Activated CD8-positive, alpha-beta memory T cell treated with anti-CD3 and anti-CD28 coated beads, Interleukin-2, amount 10 ng/mL, durations not matched to agents 7 days and 5 days (primary cell): ENCODE results near the gene KLHL1. TPM values are rescaled to one million over a fixed set of nuclear protein-coding genes. Genes with fewer than 3 reads are reported as not detected.

Experiments used
- ATAC-seq: fragments of 150-1000 bp; cut with Tn5 transposase; one replicate; pipeline ENCODE4 v1.10.0; 2021; ENCODE audit warnings: moderate library complexity
- CTCF ChIA-PET: fragments of 350-600 bp; sonication (Branson Sonifier 250); formaldehyde crosslinking; loops from one replicate; lab custom pipeline; 2021; ENCODE audit warnings: antibody characterized with exemption; lab: Charles Lee
- DNase-seq: peaks from one replicate; pipeline ENCODE4 v3.0.0-alpha.2; 2020
- H3K27ac Mint-ChIP-seq: one replicate; pipeline ENCODE4 v1.8.0; 2021; ENCODE audit warnings: mild to moderate bottlenecking, mixed read lengths
- H3K27me3 Mint-ChIP-seq: one replicate; pipeline ENCODE4 v1.8.0; 2021; ENCODE audit warnings: mixed read lengths
- H3K36me3 Mint-ChIP-seq: one replicate; pipeline ENCODE4 v1.8.0; 2021; ENCODE audit warnings: mild to moderate bottlenecking, mixed read lengths
- H3K4me1 Mint-ChIP-seq: one replicate; pipeline ENCODE4 v1.8.0; 2021; ENCODE audit warnings: mixed read lengths
- H3K4me3 Mint-ChIP-seq: one replicate; pipeline ENCODE4 v1.8.0; 2021; ENCODE audit warnings: mild to moderate bottlenecking, moderate library complexity, mixed read lengths
- H3K9me3 Mint-ChIP-seq: one replicate; pipeline ENCODE4 v1.8.0; 2022; ENCODE audit warnings: low read depth, mixed read lengths
- total RNA-seq, 2 experiments: library from RNA; stranded (reverse); gene quantifications; one replicate each; pipeline ENCODE4 v1.2.3, GENCODE V29; 2021

The KLHL1 gene
- total RNA-seq, 2 experiments from 2014 or later: not detected

DNA sequence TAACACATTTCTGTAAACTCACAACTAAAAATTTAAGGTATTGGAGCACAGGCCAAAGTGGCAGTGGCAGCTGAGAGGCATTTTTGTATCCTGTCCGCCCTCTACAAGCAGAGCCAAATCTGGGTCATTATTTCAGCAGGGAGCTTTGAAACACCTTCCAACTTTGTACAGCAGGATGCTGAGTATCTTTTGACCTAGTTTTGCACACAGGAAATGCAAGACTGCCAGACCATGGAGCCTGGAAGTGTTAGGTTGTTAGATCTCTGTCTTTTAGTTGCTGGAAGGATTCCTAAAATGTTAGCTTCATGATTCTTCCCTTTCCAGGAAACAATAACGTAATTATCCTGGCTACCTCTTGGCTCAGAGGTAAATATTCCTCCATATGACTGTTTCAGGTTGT lies 149.2 kb downstream of the KLHL1 start:
- peaks cover 2% of the 10 kb centered on the region for H3K9me3 Mint-ChIP-seq
- H3K27me3 Mint-ChIP-seq: no peaks in the 10 kb centered on the region
- H3K27ac Mint-ChIP-seq: no peak overlapping the region
- H3K36me3 Mint-ChIP-seq: no peaks in the 10 kb centered on the region
- H3K4me1 Mint-ChIP-seq: no peaks in the 10 kb centered on the region
- no peak overlapping the region for H3K4me3 Mint-ChIP-seq
- CTCF ChIA-PET: no interaction called here
- no peak for ATAC-seq
- no peak for DNase-seq

DNA sequence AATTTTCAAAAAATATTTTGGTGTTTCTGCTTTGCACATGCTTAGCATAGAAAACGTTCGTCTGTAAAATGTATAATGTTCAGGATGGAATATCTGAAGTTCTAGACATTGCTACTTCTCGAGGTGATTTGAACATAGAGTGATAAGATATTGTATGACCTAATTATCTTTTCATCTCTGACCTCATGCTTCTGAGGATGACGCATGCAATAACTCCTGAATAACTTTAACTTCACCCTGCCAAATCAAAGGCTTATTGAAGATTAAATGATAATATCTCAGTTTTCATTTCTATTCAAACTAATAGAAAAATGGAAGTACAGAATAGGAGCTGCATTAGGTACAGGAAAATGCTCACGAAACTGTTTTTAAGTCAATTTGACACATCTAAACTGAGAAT lies 151.4 kb downstream of the KLHL1 start:
- no peak overlapping the region for H3K4me3 Mint-ChIP-seq
- no peak overlapping the region for H3K27ac Mint-ChIP-seq
- no peaks in the 10 kb centered on the region for H3K36me3 Mint-ChIP-seq
- no peak for DNase-seq
- no peaks in the 10 kb centered on the region for H3K4me1 Mint-ChIP-seq
- H3K27me3 Mint-ChIP-seq: no peaks in the 10 kb centered on the region
- ATAC-seq: no peak
- peaks cover 2% of the 10 kb centered on the region for H3K9me3 Mint-ChIP-seq
- CTCF ChIA-PET: no interaction called here

DNA sequence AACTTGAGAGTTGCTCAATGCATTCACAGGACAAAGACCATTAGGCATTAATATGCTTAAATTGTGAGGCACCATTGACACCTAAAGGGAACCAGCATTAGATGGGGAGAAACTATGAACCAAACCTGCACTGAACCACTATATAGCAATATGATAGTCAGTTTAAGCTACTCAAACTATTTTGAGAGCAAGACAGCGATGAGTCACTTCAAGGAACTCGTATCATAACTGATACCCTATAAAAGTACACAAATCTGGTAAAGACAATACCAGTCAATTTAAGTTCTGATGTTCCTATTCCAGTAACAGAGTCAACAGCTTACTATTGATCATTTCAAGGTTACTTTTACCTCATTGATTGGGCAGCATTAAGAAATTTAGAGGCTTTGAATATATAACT lies 151.9 kb downstream of the KLHL1 start:
- H3K27me3 Mint-ChIP-seq: no peaks in the 10 kb centered on the region

DNA sequence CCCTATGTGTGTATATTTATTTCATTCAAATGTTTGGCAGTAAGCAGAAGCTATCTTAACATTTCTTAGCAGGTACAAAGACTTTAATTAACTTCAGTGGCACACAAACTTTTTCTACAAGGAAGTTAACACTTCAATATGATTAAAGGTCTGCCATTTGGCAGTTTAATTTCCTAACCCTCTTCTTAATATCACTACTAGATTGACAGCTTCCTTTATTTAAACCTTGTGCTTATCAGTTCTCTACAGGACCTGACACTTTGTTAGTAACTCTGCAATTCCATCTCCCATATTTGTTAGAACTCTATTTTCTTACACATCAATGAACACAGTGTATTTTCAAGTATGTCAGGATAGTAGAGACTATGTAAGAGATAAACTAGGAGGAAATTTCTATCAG lies 153.0 kb downstream of the KLHL1 start:
- H3K4me3 Mint-ChIP-seq: no peak overlapping the region
- H3K27ac Mint-ChIP-seq: no peak overlapping the region
- no peak for DNase-seq
- no peak for ATAC-seq
- no peaks in the 10 kb centered on the region for H3K36me3 Mint-ChIP-seq
- H3K27me3 Mint-ChIP-seq: no peaks in the 10 kb centered on the region
- H3K4me1 Mint-ChIP-seq: no peaks in the 10 kb centered on the region
- CTCF ChIA-PET: no interaction called here
- peaks cover 2% of the 10 kb centered on the region for H3K9me3 Mint-ChIP-seq

More for the DNA sequence above, 151.9 kb downstream of the KLHL1 start:
- Mint-ChIP-seq H3K9me3 (peaks cover 2% of the 10 kb centered on the region), H3K36me3 (no peaks in the 10 kb centered on the region), H3K4me3 (no peak overlapping the region), H3K27ac (no peak overlapping the region), H3K4me1 (no peaks in the 10 kb centered on the region)
- DNase-seq (no peak), ATAC-seq (no peak)
- CTCF ChIA-PET: no interaction called here

DNA sequence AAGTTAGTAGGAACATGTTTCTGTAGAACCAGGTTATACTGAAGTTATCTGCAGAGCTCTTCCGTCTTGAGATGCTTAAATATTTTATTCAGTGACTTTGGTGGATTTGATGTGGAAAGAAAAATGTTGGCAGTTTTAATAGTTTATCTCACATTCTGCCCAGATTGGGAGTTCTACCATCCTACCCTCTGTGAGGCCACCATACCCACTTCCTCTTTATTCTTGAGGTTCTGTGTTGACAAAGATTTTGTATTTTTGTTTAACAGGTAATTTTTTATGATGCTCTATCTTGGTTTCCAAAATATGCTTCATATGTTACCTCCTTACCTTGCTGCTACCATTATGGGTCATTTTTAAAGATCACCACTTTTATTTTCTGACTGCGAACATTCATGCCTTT lies 156.8 kb downstream of the KLHL1 start:
- no peak overlapping the region for H3K27ac Mint-ChIP-seq
- H3K4me3 Mint-ChIP-seq: no peak overlapping the region
- no peaks in the 10 kb centered on the region for H3K27me3 Mint-ChIP-seq
- DNase-seq: no peak
- H3K36me3 Mint-ChIP-seq: no peaks in the 10 kb centered on the region
- H3K9me3 Mint-ChIP-seq: peaks cover 7% of the 10 kb centered on the region
- no peaks in the 10 kb centered on the region for H3K4me1 Mint-ChIP-seq
- ATAC-seq: no peak
- CTCF ChIA-PET: no interaction called here

DNA sequence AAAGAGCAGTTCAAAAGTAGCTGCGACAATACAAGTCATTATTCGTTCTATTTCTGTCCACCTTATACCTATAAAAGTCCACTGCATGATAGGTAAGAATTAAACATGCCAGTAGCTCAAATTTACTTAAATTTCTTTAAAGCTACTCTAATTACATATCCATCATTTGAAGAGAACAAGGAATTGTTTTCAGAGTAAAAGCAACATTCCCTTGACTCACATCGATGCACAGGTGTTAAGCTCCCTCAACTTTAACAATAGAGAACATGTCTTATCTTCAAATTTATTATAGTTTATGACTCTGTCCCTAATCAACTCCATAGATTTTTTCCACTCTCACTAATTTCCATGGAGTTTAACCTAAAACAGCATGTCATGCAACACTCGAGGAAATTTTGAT lies 158.1 kb downstream of the KLHL1 start:
- H3K9me3 Mint-ChIP-seq: peaks cover 10% of the 10 kb centered on the region
- H3K27me3 Mint-ChIP-seq: no peaks in the 10 kb centered on the region
- no peak overlapping the region for H3K27ac Mint-ChIP-seq
- no peak for ATAC-seq
- H3K36me3 Mint-ChIP-seq: no peaks in the 10 kb centered on the region
- CTCF ChIA-PET: no interaction called here
- no peak overlapping the region for H3K4me3 Mint-ChIP-seq
- DNase-seq: no peak
- no peaks in the 10 kb centered on the region for H3K4me1 Mint-ChIP-seq

DNA sequence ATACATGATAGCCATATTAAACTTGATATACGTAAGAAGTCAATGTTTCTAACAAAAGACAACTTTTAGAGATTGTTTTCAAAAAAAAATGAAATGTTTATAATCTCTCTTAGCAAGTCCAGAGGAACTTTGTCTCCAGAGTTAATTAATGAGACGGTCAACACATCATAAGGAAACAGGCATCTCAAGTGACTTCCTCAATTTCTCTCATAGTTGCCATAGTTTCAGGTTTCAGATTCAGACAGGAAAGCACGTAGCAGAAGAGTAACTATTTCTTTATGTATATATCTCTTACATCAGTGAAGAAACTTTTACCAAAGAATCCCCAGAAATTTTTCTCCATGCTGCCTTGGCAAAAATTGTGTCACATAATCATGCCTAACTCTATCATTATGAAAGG lies 160.2 kb downstream of the KLHL1 start:
- Mint-ChIP-seq H3K9me3 (peaks cover 15% of the 10 kb centered on the region), H3K27ac (no peak overlapping the region), H3K27me3 (no peaks in the 10 kb centered on the region), H3K36me3 (no peaks in the 10 kb centered on the region), H3K4me3 (no peak overlapping the region), H3K4me1 (no peaks in the 10 kb centered on the region)
- DNase-seq (no peak), ATAC-seq (no peak)
- CTCF ChIA-PET: no interaction called here

DNA sequence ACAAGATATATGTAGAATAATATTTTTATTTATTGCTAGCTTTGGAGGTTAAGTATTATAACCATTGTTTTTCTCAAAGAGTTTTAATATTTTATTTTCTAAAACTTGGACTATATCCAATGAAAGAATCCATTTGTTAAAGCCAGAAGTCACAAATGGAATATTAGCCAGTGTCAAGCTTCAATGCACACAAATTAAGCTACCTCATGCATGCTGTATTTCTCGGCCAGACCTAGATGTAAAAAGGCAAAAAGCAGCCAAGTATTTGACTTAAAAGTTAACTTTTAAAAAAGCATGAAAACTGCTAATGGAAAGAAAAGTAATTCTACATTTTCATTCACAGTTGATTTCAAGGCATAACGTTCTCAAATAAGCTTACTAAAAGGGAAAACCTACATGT lies 160.7 kb downstream of the KLHL1 start:
- H3K27ac Mint-ChIP-seq: no peak overlapping the region
- H3K4me1 Mint-ChIP-seq: no peaks in the 10 kb centered on the region
- CTCF ChIA-PET: no interaction called here
- no peak for DNase-seq
- H3K27me3 Mint-ChIP-seq: no peaks in the 10 kb centered on the region
- peaks cover 15% of the 10 kb centered on the region for H3K9me3 Mint-ChIP-seq
- H3K4me3 Mint-ChIP-seq: no peak overlapping the region
- no peaks in the 10 kb centered on the region for H3K36me3 Mint-ChIP-seq
- ATAC-seq: no peak

DNA sequence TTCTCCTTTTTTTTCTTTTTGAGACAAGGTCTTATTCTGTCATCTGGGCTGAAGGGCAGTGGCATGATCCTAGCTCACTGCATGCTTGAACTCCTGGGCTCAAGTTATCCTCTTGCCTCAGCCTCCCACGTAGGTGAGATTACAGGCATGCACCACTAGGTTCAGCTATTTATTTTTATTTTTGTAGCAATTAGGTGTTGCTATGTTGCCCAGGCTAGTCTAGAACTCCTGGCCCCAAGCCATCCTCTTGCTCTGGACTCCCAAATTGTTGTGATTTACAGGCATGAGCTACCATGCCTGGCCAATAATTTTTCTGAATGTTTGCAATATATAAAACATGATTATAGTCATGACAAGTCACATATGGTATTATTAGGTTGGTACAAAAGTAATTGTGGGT lies 161.7 kb downstream of the KLHL1 start:
- no peak for ATAC-seq
- CTCF ChIA-PET: no interaction called here
- Mint-ChIP-seq H3K4me3 (no peak overlapping the region), H3K4me1 (no peaks in the 10 kb centered on the region), H3K27ac (no peak overlapping the region), H3K36me3 (no peaks in the 10 kb centered on the region), H3K9me3 (peaks cover 15% of the 10 kb centered on the region), H3K27me3 (no peaks in the 10 kb centered on the region)
- no peak for DNase-seq

DNA sequence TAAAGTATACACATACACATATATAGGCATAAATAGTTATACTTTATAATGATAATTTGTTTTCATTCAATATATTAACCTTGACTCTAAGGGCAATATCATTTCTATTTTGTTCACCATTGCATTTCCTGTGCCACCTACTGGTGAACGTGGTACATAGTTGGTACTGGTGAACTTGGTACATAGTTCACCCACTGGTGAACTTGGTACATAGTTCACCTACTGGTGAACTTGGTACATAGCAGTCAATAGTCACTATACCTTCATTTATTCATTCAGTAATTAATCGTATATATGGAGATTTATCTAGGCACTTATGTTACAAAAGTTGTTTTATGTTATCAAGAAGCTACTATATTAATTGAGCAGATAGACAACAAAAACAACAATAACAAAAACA lies 173.2 kb downstream of the KLHL1 start:
- CTCF ChIA-PET: no interaction called here
- Mint-ChIP-seq H3K36me3 (no peaks in the 10 kb centered on the region), H3K4me3 (no peak overlapping the region), H3K27ac (no peak overlapping the region), H3K27me3 (no peaks in the 10 kb centered on the region), H3K4me1 (no peaks in the 10 kb centered on the region), H3K9me3 (peaks cover 6% of the 10 kb centered on the region)
- ATAC-seq (no peak), DNase-seq (no peak)

DNA sequence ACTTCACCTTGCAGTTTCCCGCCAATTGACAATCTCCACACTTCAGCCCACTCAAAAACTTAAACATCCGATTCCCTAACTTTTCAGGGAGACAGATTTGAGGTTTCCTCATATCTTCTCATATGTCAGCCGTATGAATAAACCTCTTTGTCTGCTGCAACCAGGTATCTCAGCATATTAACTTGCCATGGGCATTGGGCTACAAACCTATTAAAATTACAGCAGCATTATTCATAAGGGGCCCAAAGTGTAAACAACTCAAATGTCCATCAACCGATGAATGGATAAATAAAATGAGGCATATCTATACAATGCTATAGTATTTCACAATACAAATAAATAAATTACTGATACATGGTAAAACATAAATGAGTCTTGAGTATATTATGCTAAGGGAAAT lies 180.0 kb downstream of the KLHL1 start:
- no peaks in the 10 kb centered on the region for H3K36me3 Mint-ChIP-seq
- H3K27ac Mint-ChIP-seq: no peak overlapping the region
- no peaks in the 10 kb centered on the region for H3K27me3 Mint-ChIP-seq
- H3K9me3 Mint-ChIP-seq: no peaks in the 10 kb centered on the region
- no peaks in the 10 kb centered on the region for H3K4me1 Mint-ChIP-seq
- no peak overlapping the region for H3K4me3 Mint-ChIP-seq
- CTCF ChIA-PET: no interaction called here
- no peak for DNase-seq
- no peak for ATAC-seq

DNA sequence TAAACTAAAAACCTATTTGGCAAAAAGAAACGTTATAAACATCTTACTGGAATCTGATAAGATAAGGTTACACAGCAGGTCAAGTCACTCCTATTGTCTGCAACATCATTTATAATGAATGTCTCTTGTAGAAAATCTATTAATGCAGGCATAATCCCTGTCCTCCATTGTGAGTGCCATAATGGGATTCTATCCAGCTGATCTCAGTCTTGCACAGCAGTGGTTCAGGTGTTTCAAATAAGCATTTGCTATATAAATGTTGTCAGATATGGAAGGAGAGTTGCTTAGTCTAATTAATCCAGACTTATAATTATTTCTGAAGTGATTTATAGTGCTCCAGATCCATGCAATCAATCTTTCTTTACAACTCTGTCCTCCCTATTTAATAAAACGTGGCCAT lies 187.1 kb downstream of the KLHL1 start:
- DNase-seq: no peak
- Mint-ChIP-seq H3K27ac (no peak overlapping the region), H3K4me3 (no peak overlapping the region), H3K4me1 (no peaks in the 10 kb centered on the region), H3K36me3 (no peaks in the 10 kb centered on the region), H3K9me3 (peaks cover 4% of the 10 kb centered on the region), H3K27me3 (no peaks in the 10 kb centered on the region)
- no peak for ATAC-seq
- CTCF ChIA-PET: no interaction called here

DNA sequence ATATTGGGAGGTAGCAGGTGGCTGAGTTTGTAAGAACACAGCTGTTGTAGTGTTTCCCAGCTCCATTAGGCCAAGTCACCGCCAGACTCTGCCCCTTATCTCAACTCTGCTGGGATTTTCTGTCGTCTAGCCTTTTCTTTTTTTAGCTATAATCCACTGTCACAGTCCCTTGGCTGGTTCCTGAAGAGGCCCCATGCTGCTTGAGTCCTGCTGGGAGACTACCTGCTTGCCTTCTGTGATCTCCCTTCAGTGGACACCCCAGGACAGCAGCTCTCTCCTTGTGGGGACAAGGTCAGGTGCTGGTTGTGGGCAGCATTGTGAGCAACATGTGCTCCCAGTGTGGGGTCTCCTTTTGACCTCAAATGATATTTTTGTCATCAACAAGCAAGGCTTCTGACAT lies 195.6 kb downstream of the KLHL1 start:
- Mint-ChIP-seq H3K4me3 (no peak overlapping the region), H3K27ac (no peak overlapping the region), H3K9me3 (no peaks in the 10 kb centered on the region), H3K27me3 (no peaks in the 10 kb centered on the region), H3K36me3 (no peaks in the 10 kb centered on the region), H3K4me1 (no peaks in the 10 kb centered on the region)
- no peak for DNase-seq
- ATAC-seq: no peak
- CTCF ChIA-PET: interaction anchor here (0.5 kb wide), 1 partner anchor 1735 kb away, joined by 3 read pairs; no protein-coding TSS in a partner anchor

DNA sequence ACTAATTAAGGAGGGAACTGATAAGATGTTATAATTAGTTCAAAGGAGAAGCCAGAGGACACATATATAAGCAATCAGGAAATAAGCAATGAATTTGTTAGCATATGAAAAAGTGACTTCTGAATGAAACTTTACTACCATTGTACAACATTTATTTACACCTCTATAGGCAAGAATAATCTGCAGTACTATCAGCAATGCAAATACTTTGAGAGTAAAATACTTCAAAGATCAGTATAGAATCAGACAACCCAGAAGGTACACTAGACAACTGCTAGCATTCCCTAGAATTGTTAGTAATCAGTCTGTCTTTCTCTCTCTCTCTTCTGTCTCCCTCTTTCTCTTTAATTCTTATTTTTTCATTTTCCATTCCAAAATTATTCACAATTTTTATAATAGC lies 197.5 kb downstream of the KLHL1 start:
- CTCF ChIA-PET: no interaction called here
- H3K27me3 Mint-ChIP-seq: no peaks in the 10 kb centered on the region
- H3K9me3 Mint-ChIP-seq: no peaks in the 10 kb centered on the region
- no peak for ATAC-seq
- no peak overlapping the region for H3K27ac Mint-ChIP-seq
- no peak for DNase-seq
- H3K4me3 Mint-ChIP-seq: no peak overlapping the region
- H3K36me3 Mint-ChIP-seq: no peaks in the 10 kb centered on the region
- no peaks in the 10 kb centered on the region for H3K4me1 Mint-ChIP-seq

DNA sequence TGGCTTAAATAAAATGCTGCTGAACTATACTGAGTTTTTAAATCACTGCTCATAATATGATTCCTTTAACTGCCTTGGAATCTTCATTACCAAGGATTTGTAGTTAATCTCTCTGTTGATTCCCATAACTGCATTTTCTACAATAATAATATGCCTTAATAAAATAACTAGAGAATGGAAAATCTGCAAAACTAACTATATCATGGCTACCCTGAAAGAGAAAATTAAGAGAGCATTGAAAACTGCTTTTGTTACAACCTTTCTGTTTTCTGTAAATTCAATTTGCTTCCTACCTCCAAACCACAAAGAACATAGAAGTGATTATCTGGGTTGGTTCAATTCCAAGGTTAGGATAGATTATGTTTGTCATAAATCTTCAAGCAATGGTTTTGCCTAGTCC lies 203.5 kb downstream of the KLHL1 start:
- no peaks in the 10 kb centered on the region for H3K36me3 Mint-ChIP-seq
- CTCF ChIA-PET: no interaction called here

More for the DNA sequence above, 203.5 kb downstream of the KLHL1 start:
- no peak for DNase-seq
- ATAC-seq: no peak
- Mint-ChIP-seq H3K27me3 (no peaks in the 10 kb centered on the region), H3K4me3 (no peak overlapping the region), H3K9me3 (no peaks in the 10 kb centered on the region), H3K27ac (no peak overlapping the region), H3K4me1 (no peaks in the 10 kb centered on the region)
